ENCODE data around the gene CCL14.

Gene CCL14

DNA sequence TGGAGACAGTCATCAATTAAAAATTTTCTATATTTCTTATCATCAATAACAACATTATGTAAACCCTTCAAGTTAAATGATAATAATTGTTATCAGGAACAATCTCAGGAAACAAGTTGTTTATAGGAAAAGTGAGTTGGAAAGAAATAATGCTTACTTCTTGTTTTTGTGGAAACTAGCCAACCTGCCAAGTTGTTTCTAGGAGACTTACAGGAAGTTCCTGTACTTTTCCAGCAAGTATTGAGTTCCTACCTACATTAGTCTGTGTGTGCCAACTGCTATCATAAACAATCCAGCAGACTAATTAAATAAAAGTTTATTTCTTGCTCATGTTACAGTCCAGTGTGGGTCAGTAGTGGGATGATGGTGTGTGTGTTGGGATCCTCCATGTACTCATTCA is 1.6 kb upstream of the CCL14 start:
- DNase-seq, result no peak

DNA sequence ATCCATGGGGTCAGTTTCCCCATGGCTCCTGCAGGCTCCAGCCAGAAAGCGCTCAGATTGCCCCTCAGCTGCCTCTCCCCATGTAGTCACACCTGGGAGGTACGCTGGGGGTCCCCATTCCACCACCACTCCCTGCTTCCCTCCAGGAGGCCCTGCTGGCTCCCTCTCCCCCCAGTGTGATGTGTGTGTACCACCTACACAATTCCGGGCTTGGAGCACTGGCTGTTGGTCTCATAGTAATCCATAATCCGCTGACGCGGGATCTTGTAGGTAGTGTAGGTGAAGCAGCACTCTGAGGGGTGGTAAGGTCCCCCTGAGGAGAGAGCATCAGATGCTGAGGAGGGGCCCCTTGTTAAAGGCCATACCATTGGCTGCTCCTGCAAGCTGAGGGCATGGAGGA is 2.4 kb downstream of the CCL14 start:
- DNase-seq, result no peak

DNA sequence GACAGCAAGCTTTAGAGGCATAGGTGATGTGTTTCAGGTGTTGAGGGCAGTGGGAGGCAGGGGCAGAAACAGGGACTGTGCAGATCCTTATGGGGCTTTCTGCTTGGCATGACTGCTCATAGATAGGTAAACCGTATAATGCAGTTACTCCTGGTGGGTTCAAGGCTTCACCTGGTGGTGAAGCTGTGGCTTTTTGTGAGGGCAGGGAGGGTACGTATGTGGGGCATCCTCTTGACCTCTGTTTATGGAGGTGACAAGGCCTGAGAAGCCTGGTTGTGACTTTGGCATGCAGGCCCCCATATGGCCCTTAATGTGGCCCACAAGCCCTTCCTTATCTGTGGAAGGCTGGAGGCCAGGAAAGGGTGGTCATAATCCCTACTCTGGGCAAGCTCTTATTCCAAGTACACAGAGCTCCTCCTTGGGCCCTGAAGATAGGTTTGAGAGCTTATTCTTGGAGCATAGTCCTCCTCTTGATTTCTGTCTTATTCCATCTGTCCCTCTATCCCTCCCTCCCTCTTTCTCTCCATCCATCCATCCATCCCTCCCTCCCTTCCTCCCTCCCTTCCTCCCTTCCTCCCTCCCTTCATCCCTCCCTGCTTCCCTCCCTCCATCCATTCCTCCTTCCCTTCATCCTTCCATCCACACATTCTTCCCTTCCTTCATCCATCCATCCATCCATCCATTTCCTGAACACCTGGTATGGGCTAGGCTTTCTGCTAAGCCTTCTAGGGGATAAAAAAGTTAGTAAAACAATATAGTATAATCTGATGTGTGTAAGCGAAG is 3.9 kb downstream of the CCL14 start:
- no peak for DNase-seq

DNA sequence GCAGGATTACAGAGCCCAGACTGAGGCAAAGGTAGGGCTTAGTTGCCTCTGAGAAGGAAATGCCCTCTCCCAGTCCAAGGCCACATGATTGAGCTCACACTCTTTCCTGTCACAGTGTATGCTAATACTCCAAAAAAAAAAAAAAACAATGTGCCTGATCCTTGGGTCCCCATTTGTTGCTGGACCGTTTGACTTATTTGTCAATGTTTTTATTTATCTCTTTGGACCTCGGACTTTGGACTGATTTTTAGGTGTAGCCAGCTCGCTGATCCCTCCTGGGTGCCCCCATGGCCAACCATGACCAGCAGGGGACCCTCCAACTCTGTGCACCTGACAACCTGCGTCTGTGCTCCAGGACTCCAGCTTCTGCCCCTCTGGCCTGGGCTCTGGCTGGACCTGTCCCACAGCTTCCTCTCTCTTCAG is 4.6 kb downstream of the CCL14 start:
- DNase-seq, result no peak

DNA sequence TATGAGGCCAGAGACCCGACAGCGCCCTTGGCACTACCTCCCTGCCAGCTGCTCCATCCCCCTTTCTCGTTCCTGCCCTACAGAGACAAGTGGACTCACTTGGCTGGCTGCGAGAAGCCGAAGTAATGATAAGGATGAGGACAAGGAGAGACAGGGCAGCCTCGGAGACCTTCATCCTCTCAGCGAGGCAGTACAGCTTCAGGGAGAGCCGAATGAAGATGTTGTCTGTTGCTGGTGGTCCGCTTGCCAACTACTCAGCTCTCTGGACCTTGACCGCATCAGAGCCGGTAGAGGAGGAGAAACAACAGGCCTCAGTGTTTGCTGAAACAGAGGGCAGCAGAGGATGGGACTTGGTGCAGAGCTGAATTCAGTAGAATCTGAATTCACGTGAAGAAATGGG is 5.3 kb downstream of the CCL14 start, which contains the start of gene CCL16:
Gene CCL16 (minus strand): TSS at position 252 of the 400 bp plus-strand sequence. CDS start 77 bp downstream, at position 175.
- DNase-seq, result no peak

DNA sequence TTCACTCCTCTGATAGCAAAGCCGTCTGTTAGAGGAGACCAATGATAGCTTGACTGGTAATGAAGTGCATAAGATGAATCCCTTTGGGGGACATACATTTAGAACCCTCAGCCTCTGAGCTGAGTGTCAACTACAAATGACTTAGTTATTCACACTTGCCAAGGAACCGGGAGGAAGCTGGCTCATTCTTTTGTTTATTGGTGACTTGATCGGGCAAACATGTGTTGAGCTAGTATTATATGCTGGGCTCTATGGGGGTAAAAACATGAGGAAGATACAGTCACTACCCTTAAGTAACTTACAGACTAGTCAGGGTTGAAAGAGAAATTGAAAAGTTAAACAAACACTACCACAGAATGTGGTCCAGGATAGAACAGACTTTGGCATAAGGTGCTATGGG is 8.2 kb downstream of the CCL14 start:
- DNase-seq, result no peak

DNA sequence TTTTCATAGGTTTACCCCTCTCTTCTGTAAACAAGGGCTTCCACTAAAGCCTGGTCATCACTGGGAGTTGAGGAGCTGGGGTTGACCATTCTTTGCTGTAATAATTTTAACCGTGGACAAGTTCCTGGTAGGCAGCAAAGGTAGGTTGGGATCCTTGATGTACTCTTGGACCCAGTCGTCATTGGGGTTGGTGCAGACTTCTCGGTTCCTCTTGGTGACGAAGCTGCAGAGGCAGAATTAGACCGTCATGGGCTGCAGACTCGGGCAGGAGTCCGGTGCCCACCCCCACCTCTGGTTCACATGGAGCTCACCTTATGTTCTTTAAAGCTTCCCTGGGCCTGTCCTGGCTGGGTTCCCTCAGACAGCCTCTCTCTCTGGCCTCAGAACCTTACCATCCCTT is 9.0 kb downstream of the CCL14 start:
- no peak for DNase-seq

DNA sequence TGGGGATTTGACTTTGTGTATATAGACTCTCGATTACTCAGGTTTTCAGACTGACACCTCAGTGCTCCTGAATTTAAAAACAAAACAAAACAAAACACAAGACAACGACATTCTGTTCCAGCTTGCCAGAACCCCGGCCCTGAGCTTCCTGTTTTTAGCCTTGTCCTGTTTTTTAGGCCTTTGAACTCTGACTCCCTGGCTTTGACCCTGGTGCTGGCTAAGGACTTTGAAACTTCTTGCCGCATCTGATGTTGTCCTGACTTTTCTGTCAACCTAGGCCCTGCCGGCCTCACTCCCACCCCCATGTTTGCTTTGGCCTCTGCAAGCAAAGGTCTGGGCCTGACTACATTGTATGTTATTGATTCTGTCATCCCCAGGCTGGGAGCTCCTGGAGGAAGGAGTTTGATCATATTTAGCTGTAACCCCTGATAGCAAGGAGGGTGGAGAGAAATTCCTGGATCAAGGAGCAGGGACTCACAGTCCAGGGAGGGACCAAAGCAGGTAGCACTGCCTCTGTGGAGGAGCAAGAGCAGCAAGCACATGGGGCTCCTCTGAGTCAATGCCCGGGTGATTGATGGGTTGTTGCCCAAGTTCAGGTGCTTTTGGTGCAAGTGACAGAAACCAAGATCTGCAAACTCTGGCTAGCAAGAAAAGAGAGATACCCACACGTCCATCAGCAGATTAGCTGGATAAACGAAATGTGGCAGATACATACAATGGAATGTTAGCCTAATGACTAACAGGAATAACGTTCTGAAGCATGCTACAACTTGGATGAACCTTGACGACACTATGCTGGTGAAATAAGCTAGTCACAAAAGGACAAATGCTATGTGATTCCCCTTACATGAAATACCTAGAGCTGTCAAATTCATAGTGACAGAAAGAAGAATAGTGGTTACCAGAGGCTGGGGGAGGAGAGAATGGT is 12.9 kb downstream of the CCL14 start:
- DNase-seq, result no peak

DNA sequence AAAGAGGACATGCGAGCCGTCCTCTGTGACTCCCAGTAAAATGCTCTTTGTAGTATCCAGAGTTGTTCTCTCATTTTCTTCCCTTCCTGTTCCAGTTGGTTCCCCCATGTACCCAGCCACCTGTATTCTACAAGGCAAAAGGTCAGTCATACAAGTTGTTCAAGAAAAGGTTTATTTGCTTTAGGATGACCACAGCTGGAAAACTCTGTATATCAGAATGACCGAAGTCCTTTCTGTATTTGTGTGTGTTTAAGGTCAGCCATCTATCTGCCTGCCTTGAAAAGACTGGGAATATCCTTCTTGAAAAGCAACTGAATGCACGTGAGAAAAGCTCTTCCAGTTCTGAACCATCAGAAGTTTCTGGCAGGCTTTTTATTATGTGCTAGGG is 13.6 kb downstream of the CCL14 start:
- no peak for DNase-seq

DNA sequence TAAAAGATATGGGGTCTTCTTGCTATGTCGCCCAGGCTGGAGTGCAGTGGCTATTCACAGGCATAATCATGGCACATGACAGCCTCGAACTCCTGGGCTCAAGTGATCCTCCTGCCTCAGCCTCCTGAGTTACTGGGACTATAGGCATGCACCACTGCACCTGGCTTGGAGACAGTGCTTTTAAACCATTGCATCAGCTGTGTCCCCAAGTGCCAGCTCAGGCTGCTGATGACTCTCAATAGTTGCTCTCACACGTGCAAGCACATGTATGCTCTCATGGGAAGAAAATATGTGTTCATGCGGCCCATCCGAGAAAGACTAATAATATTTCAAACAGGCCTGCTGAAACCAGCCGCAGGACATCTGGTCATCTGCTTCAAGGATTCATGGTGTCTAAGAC is 14.0 kb downstream of the CCL14 start:
- DNase-seq, result no peak

DNA sequence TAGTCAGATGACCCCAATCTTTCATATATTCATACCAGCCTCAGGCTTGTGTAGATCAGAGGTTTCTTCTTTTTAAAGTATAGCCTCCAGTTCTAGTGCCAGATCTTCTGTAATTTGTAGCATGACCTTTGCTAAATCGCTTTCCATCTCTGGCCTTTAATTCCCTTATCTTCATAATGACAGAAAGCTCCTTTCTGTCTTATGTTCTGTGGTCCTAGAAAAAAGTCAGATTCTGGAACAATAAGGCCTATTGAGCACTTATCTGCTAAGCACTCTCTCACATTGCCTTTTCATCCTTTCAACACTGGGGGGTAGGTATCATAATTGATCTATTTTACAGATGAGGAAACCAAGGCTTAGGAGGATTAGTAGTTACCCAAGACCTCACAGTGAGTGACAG is 14.5 kb downstream of the CCL14 start:
- no peak for DNase-seq

DNA sequence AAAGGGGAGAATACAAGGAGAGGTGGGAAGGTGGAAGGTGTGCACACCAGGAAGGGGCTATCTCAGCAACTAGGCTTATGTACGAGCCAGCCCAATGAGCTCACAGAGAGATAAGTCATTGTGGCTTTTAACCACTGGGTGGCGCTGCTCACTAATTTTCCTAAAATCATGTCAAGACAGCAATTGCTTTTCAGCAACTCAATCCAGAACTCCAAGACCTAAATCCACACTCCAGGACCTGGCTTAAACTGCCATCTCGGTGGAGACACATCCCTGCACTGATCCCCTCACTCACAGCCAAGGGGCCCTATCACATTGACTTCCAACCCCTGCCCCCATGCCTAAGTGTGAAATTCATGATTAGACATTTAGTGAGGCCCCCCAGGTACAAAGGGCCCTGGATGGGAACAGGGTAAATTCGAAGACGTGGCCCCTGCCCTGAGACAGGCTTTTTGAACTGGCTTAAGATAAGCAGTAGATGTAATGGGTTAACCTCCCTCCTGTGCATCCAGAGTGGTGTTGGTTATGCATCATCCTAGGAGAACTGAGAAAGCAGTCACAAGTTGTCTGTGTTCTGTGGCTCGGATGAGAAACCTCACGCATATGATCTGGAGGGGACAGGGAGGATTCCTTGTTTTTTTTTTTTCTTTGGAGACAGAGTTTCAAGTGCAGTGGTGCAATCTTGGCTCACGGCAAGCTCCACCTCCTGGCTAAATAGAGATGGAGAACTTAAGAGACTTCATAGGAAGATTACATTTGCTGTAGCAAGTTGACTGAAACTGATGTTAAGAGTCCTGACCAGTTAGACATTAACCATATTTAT is 16.8 kb downstream of the CCL14 start:
- peak; percentile 65 to 97 for DNase-seq

DNA sequence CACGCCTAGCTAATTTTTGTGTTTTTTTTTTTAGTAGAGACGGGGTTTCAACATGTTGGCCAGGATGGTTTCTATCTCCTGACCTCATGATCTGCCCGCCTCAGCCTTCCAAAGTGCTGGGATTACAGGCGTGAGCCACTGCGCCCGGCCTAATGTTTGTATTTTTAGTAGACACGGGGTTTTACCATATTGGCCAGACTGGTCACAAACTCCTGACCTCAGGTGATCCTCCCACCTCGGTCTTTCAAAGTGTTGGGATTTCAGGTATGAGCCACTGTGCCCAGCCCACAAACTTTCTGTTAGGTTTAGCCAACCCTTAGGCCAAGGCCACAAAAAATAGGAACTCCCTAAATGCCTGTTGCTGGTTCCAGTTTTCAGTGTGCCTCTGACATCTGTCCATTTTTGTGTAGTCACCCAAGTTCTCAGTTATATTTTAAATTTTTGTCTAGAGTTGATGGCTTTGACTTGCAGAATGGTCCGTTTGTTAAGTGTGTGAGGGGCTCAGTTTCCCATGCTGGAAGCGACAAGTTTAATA is 17.9 kb downstream of the CCL14 start:
- no peak for DNase-seq

DNA sequence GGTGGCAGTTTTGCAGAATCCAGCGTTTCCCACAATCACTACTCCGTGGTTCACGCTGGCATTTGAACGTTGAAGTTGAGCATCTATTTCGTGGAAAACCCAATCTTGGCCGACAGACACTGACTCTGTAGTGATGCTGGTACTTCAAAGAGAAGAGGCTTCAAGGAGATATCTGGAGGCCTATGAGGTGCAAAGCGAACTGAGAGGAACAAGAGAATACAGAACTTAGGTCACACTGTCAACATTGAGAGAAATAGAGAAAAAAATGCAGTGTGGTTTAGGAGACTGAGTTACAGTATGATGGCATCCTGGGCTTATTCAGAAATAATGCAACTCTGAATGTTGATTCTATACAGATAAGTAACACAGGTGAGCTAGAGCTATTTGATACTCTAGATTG is 21.3 kb downstream of the CCL14 start:
- no peak for DNase-seq

DNA sequence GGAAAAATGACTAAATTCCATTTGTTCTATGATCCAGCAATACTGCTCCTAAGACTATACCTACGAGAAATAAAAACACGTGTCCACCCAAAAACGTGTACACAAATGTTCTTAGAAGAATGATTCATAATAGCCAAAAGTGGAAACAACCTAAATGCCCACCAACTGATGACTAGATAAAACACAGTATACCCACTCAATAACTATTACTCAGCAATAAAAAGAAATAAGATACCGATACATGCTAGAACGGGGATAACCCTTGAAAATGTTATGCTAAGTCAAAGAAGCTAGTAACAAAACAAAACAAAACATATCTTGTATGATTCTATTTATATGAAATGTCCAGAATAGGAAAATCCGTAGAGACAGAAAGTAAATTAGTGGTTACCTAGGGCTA is 22.9 kb downstream of the CCL14 start:
- no peak for DNase-seq

DNA sequence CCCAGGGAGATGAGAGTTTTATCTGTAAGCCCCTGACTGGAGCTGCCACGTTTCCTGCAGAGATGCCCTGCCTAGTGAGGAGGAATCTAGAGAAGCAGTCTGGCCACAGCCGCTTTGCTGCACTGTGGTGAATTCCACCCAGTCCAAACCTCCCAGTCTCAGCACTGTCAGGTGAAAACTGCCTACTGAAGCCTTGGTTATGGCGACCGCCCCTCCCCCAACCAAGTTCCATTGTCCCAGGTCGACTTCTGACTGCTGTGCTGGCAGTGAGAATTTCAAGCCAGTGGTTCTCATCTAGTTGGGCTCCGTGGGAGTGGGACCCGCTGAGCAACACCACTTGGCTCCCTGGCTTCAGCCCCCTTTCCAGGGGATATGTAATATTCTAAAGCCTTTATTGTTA is 32.8 kb downstream of the CCL14 start:
- no peak for DNase-seq

DNA sequence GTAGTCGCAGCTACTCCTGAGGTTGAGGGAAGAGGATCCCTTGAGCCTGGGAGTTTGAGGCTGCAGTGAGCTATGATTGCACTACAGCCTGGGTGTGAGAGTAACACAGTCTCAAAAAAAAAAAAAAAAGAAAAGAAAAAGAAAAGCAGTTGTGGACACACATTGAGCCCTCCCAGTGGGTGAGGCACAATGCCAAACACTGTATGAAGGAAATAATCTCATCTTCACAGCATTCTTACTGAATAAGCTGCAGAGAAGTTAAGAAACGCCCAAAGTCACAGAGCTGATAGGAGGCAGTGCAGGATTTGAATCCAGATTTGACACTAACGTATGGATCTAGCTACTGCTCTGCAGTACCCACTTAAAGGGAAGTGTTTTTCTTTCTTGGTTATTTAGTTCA is 37.1 kb downstream of the CCL14 start:
- no peak for DNase-seq

DNA sequence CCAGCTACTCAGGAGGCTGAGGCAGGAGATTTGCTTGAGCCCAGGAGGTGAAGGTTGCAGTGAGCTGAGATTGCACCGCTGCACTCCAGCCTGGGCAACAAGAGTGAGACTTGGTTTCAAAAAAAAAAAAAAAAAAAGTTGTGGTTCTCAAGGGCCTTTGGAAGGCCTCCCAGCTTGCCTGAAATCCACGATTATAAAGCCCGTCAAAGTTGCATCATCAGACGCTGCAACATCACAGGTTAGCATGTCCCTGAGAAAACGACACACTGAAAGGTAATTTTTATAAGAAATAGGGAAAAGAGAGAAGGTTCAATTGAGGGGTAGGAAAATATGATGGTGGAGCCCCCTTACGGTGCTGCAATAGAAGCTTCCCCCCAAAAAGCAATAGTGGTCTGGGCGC is 38.4 kb downstream of the CCL14 start:
- DNase-seq, result no peak

DNA sequence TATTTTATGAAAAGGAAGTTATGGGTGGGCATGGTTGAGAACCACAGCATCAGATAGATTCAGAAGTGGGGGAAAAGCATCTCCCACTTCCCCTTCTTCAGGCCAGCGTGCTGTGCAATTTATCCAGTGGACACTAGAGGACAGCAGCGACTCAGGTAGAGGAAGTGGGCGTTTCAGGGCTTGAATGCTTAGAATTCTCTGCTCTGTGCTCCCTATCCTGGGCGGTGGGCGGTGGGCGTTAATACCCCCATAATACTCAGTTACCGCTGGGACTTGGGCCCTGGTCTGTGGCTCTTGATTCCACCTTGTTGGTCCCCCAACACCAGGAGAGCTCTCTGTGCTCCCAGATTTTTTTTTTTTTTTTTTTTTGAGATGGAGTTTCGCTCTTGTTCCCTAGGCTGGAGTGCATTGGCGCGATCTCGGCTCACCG is 39.4 kb downstream of the CCL14 start:
- peak; percentile 46 to 80 for DNase-seq

DNA sequence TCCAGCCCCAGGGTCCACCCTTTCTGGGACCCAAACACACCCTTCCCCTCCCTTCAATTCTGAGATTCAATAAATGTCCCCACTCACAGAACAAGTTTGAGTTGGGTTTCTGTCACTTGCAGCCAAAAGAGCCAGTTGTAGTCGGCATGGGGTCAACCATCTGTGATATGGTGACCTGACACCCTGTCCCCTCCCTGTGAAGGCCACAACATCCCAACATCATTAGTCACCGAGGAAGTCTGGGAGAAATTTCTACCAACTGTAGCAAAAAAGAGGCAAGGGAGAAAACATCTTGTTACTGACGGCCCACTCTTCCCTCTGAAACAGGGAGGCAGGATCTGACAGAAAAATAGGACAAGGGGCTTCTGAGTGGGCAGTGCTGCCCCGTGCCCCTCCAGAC is 42.4 kb downstream of the CCL14 start:
- no peak for DNase-seq

DNA sequence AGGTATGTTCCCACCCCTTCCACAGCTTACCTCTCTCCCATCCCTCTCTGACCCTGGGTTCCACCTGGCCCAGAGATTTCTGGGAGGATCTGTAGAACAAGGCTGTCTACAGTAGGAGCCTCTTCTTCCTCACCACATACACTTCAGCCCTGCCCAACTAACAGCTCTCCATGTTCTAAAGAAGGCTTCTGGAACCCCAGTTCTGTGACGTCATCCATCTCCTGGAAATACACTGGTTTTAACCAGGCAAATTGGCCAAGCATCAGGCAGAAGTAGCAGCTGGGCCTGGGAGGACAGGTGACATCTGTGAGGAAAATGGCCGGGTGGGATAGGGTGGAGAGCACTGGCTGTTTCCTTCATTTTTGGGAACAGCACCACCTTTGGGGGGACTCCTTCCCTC is 43.0 kb downstream of the CCL14 start, which contains the start of gene LYZL6:
Gene LYZL6 (minus strand): TSS at position 177 of the 400 bp plus-strand sequence. CDS start 4,357 bp downstream, outside the sequence.
- DNase-seq, result no peak

DNA sequence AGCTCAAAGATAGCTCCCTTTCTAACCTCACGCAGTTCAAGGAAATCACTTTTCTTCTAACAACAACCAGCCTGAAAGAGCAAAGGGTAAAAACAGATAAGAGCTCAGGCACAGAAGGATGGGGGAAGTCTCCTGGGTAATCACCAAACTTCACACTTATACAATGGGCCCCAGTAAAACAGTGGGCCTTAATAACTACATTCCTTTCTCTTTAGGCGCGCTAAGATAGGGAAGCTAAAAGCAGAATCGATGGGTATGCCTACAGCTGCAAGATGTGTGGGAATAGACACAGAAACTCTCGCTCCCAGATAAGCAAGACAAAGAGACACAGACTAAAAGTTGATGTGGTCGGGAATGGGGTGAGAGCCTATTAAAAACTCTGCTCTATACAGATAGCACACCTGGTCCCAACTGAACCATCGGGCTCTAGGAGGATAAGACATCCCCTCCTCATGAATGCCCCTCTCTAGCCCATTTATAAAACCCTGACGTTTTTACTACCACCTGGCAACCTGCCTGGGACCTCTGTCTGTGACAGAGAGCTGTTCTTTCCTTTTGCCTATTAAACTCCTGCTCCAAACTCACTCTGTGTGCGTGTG is 43.8 kb downstream of the CCL14 start:
- no peak for DNase-seq

Data from inflammatory macrophage treated with lipopolysaccharide for 1 hour (primary cell).